HEK293 (cell line): ENCODE measurements around the gene DNAJC17.
A peak's percentile ranks its signal among the peaks of the same experiment; 100 is the strongest.

Experiments
- FEZF1 ChIP-seq: fragments of 450-650 bp; formaldehyde crosslinking; IDR thresholded peaks from 2 replicates; pipeline ENCODE4 v1.5.1; 2016; ENCODE audit warnings: missing biosample characterization, missing genetic modification characterization
- KLF1 ChIP-seq: fragments of 450-650 bp; formaldehyde crosslinking; IDR thresholded peaks from 2 replicates; pipeline ENCODE4 v1.5.1; 2016; ENCODE audit warnings: missing biosample characterization, missing genetic modification characterization
- SP7 ChIP-seq: fragments of 450-650 bp; formaldehyde crosslinking; IDR thresholded peaks from 2 replicates; pipeline ENCODE4 v1.5.1; 2016; ENCODE audit warnings: missing biosample characterization, missing genetic modification characterization
- TCF7L2 ChIP-seq: IDR thresholded peaks from 2 replicates; pipeline ENCODE4 v1.6.1; 2011; ENCODE audit warnings: low read depth, mild to moderate bottlenecking, inconsistent platforms, low read length, moderate library complexity, borderline replicate concordance
- ZBTB20 ChIP-seq: fragments of 450-650 bp; formaldehyde crosslinking; IDR thresholded peaks from 2 replicates; pipeline ENCODE4 v1.5.1; 2016; ENCODE audit warnings: missing biosample characterization, missing genetic modification characterization
- ZBTB21 ChIP-seq: fragments of 450-650 bp; formaldehyde crosslinking; IDR thresholded peaks from 2 replicates; pipeline ENCODE4 v1.5.1; 2017; ENCODE audit warnings: missing biosample characterization, missing genetic modification characterization
- ZFP69B ChIP-seq: fragments of 450-650 bp; formaldehyde crosslinking; IDR thresholded peaks from 2 replicates; pipeline ENCODE4 v1.5.1; 2016; ENCODE audit warnings: missing biosample characterization, missing genetic modification characterization
- ZNF112 ChIP-seq: fragments of 450-650 bp; formaldehyde crosslinking; IDR thresholded peaks from 2 replicates; pipeline ENCODE4 v1.5.0; 2017; ENCODE audit warnings: missing biosample characterization, missing genetic modification characterization
- ZNF184 ChIP-seq: fragments of 450-650 bp; IDR thresholded peaks from 2 replicates; pipeline ENCODE4 v1.5.1; 2018; ENCODE audit warnings: missing biosample characterization, mild to moderate bottlenecking, missing genetic modification characterization
- ZNF202 ChIP-seq: fragments of 450-650 bp; formaldehyde crosslinking; IDR thresholded peaks from 2 replicates; pipeline ENCODE4 v1.5.1; 2016; ENCODE audit warnings: missing biosample characterization, missing genetic modification characterization, borderline replicate concordance
- ZNF239 ChIP-seq: fragments of 450-650 bp; formaldehyde crosslinking; IDR thresholded peaks from 2 replicates; pipeline ENCODE4 v1.5.1; 2016; ENCODE audit warnings: missing biosample characterization, missing genetic modification characterization
- ZNF266 ChIP-seq: fragments of 450-650 bp; formaldehyde crosslinking; IDR thresholded peaks from 2 replicates; pipeline ENCODE4 v1.5.1; 2016; ENCODE audit warnings: missing biosample characterization, missing genetic modification characterization, low read depth
- ZNF423 ChIP-seq: fragments of 450-650 bp; formaldehyde crosslinking; IDR thresholded peaks from 2 replicates; pipeline ENCODE4 v1.5.1; 2016; ENCODE audit warnings: missing biosample characterization, missing genetic modification characterization
- ZNF514 ChIP-seq: fragments of 450-650 bp; formaldehyde crosslinking; IDR thresholded peaks from 2 replicates; pipeline ENCODE4 v1.5.1; 2016; ENCODE audit warnings: missing biosample characterization, missing genetic modification characterization
- ZNF626 ChIP-seq: fragments of 450-650 bp; sonication (Bioruptor Pico); formaldehyde crosslinking; IDR thresholded peaks from 2 replicates; pipeline ENCODE4 v1.5.1; 2018; ENCODE audit warnings: missing biosample characterization, missing genetic modification characterization, inconsistent platforms
- ZNF768 ChIP-seq: fragments of 450-650 bp; formaldehyde crosslinking; IDR thresholded peaks from 2 replicates; pipeline ENCODE4 v1.5.1; 2018; ENCODE audit warnings: missing biosample characterization, mild to moderate bottlenecking, missing genetic modification characterization
- ZNF776 ChIP-seq: fragments of 450-650 bp; formaldehyde crosslinking; IDR thresholded peaks from 2 replicates; pipeline ENCODE4 v1.5.0; 2017; ENCODE audit warnings: missing biosample characterization, missing genetic modification characterization, borderline replicate concordance
- TF ChIP-seq, protein P1 (sequence below): fragments of 450-650 bp; formaldehyde crosslinking; conservative IDR thresholded peaks from 2 replicates; pipeline ENCODE4 v1.5.1; 2016; ENCODE audit warnings: low read depth, missing biosample characterization, missing genetic modification characterization
- TF ChIP-seq, protein P2 (sequence below): sonication (generic); formaldehyde crosslinking; IDR thresholded peaks from 2 replicates; pipeline ENCODE4 v1.8.1; 2022; ENCODE audit warnings: mild to moderate bottlenecking, moderate library complexity, missing genetic modification reagents
- TF ChIP-seq, protein P3 (sequence below): fragments of 450-650 bp; formaldehyde crosslinking; IDR thresholded peaks from 2 replicates; pipeline ENCODE4 v1.5.1; 2016; ENCODE audit warnings: missing biosample characterization, missing genetic modification characterization
- TF ChIP-seq, protein P4 (sequence below): fragments of 450-650 bp; formaldehyde crosslinking; IDR thresholded peaks from 2 replicates; pipeline ENCODE4 v1.5.1; 2016; ENCODE audit warnings: missing biosample characterization, missing genetic modification characterization
- TF ChIP-seq, protein P5 (sequence below): fragments of 450-650 bp; formaldehyde crosslinking; IDR thresholded peaks from 2 replicates; pipeline ENCODE4 v1.5.1; 2016; ENCODE audit warnings: missing biosample characterization, missing genetic modification characterization, borderline replicate concordance
- TF ChIP-seq, protein P6 (sequence below): fragments of 450-650 bp; formaldehyde crosslinking; IDR thresholded peaks from 2 replicates; pipeline ENCODE4 v1.5.1; 2016; ENCODE audit warnings: missing biosample characterization, missing genetic modification characterization
- TF ChIP-seq, protein P7 (sequence below): fragments of 450-650 bp; formaldehyde crosslinking; IDR thresholded peaks from 2 replicates; pipeline ENCODE4 v1.5.1; 2016; ENCODE audit warnings: missing biosample characterization, missing genetic modification characterization, borderline replicate concordance

Gene DNAJC17

DNA sequence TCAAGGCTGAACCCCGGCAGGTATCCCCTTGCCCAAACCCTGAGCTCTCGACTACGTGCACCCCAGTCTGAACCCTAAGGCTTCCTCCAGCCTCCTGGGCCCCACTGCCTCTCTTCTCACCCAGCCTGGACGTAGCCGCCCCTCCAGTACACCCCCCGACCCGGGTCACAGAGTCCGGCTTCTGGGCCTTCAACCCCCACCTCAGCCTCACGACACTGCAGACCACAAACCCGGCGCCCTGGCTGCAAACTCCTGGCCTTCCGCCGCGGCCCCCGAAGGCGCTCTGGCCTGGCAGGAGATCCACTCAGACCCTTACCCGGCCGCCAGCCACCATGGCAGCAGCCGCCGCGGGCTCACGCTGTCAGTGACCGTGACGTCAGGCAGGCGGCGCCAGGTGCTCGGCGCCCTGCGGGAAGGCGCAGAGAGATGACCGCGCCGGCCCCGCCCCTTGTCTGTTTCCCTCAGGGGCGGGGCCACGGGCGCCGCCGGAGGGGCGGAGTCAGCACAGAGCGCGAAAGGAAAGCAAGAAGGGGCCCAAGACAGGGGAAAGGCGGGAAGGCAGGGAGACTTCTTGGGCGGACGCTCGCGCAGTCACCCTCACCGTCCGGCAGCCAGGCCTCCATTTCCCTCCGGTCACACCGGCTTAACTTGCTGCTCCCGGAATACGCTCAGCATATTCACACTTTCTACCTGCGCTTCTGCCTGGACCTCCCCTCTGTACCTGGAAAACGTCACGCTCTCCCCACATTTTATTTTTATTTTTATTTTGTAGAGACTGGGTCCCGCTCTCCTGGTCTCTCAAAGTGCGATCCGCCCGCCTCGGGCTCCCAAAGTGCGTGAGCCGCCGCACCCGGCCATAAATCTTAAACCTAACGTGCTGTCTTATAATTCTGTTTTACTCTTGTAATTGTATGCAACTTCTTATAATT is 52.1 kb downstream of the DNAJC17 start, which contains the start of gene RMDN3 (continued):
- TF ChIP-seq ZNF184 (tag by site-specific recombination), result 0 out of 2 replicates have a peak, but pooled peaks have one; percentile 27
- TF ChIP-seq ZNF239, result no peak
- no peak for TF ChIP-seq ZNF266
- no peak for TF ChIP-seq ZNF423
- TF ChIP-seq ZBTB20 (tag by site-specific recombination), result peak; percentile 48; the same call in 1 of the 2 replicates
- TF ChIP-seq ZBTB21 (tag by site-specific recombination), result peak; percentile 83
- TF ChIP-seq, protein P1, sequence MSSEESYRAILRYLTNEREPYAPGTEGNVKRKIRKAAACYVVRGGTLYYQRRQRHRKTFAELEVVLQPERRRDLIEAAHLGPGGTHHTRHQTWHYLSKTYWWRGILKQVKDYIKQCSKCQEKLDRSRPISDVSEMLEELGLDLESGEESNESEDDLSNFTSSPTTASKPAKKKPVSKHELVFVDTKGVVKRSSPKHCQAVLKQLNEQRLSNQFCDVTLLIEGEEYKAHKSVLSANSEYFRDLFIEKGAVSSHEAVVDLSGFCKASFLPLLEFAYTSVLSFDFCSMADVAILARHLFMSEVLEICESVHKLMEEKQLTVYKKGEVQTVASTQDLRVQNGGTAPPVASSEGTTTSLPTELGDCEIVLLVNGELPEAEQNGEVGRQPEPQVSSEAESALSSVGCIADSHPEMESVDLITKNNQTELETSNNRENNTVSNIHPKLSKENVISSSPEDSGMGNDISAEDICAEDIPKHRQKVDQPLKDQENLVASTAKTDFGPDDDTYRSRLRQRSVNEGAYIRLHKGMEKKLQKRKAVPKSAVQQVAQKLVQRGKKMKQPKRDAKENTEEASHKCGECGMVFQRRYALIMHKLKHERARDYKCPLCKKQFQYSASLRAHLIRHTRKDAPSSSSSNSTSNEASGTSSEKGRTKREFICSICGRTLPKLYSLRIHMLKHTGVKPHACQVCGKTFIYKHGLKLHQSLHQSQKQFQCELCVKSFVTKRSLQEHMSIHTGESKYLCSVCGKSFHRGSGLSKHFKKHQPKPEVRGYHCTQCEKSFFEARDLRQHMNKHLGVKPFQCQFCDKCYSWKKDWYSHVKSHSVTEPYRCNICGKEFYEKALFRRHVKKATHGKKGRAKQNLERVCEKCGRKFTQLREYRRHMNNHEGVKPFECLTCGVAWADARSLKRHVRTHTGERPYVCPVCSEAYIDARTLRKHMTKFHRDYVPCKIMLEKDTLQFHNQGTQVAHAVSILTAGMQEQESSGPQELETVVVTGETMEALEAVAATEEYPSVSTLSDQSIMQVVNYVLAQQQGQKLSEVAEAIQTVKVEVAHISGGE (tag by site-specific recombination), result peak; percentile 52; the same call in 1 of the 2 replicates
- TF ChIP-seq KLF1 (tag by site-specific recombination), result peak; percentile 76
- TF ChIP-seq, protein P2, sequence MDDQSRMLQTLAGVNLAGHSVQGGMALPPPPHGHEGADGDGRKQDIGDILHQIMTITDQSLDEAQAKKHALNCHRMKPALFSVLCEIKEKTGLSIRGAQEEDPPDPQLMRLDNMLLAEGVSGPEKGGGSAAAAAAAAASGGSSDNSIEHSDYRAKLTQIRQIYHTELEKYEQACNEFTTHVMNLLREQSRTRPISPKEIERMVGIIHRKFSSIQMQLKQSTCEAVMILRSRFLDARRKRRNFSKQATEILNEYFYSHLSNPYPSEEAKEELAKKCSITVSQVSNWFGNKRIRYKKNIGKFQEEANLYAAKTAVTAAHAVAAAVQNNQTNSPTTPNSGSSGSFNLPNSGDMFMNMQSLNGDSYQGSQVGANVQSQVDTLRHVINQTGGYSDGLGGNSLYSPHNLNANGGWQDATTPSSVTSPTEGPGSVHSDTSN (CRISPR knock-in tag), result no peak
- TF ChIP-seq, protein P3, sequence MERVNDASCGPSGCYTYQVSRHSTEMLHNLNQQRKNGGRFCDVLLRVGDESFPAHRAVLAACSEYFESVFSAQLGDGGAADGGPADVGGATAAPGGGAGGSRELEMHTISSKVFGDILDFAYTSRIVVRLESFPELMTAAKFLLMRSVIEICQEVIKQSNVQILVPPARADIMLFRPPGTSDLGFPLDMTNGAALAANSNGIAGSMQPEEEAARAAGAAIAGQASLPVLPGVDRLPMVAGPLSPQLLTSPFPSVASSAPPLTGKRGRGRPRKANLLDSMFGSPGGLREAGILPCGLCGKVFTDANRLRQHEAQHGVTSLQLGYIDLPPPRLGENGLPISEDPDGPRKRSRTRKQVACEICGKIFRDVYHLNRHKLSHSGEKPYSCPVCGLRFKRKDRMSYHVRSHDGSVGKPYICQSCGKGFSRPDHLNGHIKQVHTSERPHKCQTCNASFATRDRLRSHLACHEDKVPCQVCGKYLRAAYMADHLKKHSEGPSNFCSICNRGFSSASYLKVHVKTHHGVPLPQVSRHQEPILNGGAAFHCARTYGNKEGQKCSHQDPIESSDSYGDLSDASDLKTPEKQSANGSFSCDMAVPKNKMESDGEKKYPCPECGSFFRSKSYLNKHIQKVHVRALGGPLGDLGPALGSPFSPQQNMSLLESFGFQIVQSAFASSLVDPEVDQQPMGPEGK (tag by site-specific recombination), result peak; percentile 82; the same call in 1 of the 2 replicates
- TF ChIP-seq, protein P4, sequence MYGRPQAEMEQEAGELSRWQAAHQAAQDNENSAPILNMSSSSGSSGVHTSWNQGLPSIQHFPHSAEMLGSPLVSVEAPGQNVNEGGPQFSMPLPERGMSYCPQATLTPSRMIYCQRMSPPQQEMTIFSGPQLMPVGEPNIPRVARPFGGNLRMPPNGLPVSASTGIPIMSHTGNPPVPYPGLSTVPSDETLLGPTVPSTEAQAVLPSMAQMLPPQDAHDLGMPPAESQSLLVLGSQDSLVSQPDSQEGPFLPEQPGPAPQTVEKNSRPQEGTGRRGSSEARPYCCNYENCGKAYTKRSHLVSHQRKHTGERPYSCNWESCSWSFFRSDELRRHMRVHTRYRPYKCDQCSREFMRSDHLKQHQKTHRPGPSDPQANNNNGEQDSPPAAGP (tag by site-specific recombination), result peak; percentile 51; the same call in 1 of the 2 replicates
- TF ChIP-seq ZNF514 (tag by site-specific recombination), result no peak
- TF ChIP-seq ZNF626 (tag by site-specific recombination), result no peak
- TF ChIP-seq TCF7L2, result no peak
- no peak; the same call in 1 of the 2 replicates for TF ChIP-seq FEZF1 (tag by site-specific recombination)
- no peak for TF ChIP-seq ZNF776 (tag by site-specific recombination)
- TF ChIP-seq, protein P5, sequence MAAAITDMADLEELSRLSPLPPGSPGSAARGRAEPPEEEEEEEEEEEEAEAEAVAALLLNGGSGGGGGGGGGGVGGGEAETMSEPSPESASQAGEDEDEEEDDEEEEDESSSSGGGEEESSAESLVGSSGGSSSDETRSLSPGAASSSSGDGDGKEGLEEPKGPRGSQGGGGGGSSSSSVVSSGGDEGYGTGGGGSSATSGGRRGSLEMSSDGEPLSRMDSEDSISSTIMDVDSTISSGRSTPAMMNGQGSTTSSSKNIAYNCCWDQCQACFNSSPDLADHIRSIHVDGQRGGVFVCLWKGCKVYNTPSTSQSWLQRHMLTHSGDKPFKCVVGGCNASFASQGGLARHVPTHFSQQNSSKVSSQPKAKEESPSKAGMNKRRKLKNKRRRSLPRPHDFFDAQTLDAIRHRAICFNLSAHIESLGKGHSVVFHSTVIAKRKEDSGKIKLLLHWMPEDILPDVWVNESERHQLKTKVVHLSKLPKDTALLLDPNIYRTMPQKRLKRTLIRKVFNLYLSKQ (tag by site-specific recombination), result 0 out of 2 replicates have a peak, but pooled peaks have one; percentile 33
- no peak for TF ChIP-seq ZNF112 (tag by site-specific recombination)
- TF ChIP-seq SP7, result peak; percentile 76
- TF ChIP-seq, protein P6, sequence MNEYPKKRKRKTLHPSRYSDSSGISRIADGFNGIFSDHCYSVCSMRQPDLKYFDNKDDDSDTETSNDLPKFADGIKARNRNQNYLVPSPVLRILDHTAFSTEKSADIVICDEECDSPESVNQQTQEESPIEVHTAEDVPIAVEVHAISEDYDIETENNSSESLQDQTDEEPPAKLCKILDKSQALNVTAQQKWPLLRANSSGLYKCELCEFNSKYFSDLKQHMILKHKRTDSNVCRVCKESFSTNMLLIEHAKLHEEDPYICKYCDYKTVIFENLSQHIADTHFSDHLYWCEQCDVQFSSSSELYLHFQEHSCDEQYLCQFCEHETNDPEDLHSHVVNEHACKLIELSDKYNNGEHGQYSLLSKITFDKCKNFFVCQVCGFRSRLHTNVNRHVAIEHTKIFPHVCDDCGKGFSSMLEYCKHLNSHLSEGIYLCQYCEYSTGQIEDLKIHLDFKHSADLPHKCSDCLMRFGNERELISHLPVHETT (tag by site-specific recombination), result peak; percentile 70
- TF ChIP-seq, protein P7, sequence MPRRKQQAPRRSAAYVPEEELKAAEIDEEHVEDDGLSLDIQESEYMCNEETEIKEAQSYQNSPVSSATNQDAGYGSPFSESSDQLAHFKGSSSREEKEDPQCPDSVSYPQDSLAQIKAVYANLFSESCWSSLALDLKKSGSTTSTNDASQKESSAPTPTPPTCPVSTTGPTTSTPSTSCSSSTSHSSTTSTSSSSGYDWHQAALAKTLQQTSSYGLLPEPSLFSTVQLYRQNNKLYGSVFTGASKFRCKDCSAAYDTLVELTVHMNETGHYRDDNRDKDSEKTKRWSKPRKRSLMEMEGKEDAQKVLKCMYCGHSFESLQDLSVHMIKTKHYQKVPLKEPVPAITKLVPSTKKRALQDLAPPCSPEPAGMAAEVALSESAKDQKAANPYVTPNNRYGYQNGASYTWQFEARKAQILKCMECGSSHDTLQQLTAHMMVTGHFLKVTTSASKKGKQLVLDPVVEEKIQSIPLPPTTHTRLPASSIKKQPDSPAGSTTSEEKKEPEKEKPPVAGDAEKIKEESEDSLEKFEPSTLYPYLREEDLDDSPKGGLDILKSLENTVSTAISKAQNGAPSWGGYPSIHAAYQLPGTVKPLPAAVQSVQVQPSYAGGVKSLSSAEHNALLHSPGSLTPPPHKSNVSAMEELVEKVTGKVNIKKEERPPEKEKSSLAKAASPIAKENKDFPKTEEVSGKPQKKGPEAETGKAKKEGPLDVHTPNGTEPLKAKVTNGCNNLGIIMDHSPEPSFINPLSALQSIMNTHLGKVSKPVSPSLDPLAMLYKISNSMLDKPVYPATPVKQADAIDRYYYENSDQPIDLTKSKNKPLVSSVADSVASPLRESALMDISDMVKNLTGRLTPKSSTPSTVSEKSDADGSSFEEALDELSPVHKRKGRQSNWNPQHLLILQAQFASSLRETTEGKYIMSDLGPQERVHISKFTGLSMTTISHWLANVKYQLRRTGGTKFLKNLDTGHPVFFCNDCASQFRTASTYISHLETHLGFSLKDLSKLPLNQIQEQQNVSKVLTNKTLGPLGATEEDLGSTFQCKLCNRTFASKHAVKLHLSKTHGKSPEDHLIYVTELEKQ, result no peak
- TF ChIP-seq ZFP69B (tag by site-specific recombination), result peak; percentile 47; the same call in 1 of the 2 replicates
- TF ChIP-seq ZNF768 (tag by site-specific recombination), result no peak
- TF ChIP-seq ZNF202 (tag by site-specific recombination), result no peak
